GM23338 (cell line): ENCODE data around the gene ZSCAN21. TPM values are rescaled to one million over a fixed set of nuclear protein-coding genes. Genes with fewer than 3 reads are reported as not detected.

Source experiments
- ATAC-seq: fragments of 200-7000 bp; cut with Tn5 transposase; 3 replicates; pipeline ENCODE4 v1.9.1; 2020
- DNase-seq: peaks from one replicate; pipeline ENCODE4 v3.0.0-alpha.2; 2015; ENCODE audit warnings: low spot score
- H2AFZ ChIP-seq: fragments of 200-600 bp; sonication (generic); 2 replicates; pipeline ENCODE4 v1.8.0; 2016; ENCODE audit warnings: antibody characterized with exemption, mild to moderate bottlenecking, moderate library complexity
- H3F3A ChIP-seq: fragments of 200-600 bp; sonication (generic); replicated peaks from 2 replicates; pipeline ENCODE4 v1.8.0; 2017; ENCODE audit warnings: antibody characterized with exemption, mixed run types, low read depth
- H3K27ac ChIP-seq: fragments of 200-600 bp; sonication (generic); 2 replicates; pipeline ENCODE4 v1.6.1; 2016; ENCODE audit warnings: low read depth
- H3K27me3 ChIP-seq: fragments of 200-600 bp; sonication (generic); 2 replicates; pipeline ENCODE4 v1.8.0; 2016; ENCODE audit warnings: mild to moderate bottlenecking, mixed run types, moderate library complexity; ENCODE audit not compliant: insufficient read depth
- H3K36me3 ChIP-seq: fragments of 200-600 bp; sonication (generic); 2 replicates; pipeline ENCODE4 v1.8.0; 2016; ENCODE audit warnings: mild to moderate bottlenecking; ENCODE audit not compliant: insufficient read depth
- H3K4me1 ChIP-seq: fragments of 200-600 bp; sonication (generic); 2 replicates; pipeline ENCODE4 v1.8.0; 2016; ENCODE audit warnings: mild to moderate bottlenecking, moderate library complexity; ENCODE audit not compliant: insufficient read depth
- H3K4me2 ChIP-seq: fragments of 200-600 bp; sonication (generic); 2 replicates; pipeline ENCODE4 v1.7.1; 2017; ENCODE audit warnings: mixed run types
- H3K4me3 ChIP-seq: fragments of 200-600 bp; sonication (generic); 2 replicates; pipeline ENCODE4 v1.6.1; 2016; ENCODE audit warnings: mixed run types
- H3K79me2 ChIP-seq: fragments of 200-600 bp; sonication (generic); replicated peaks from 2 replicates; pipeline ENCODE4 v1.8.0; 2017; ENCODE audit warnings: mild to moderate bottlenecking; ENCODE audit not compliant: insufficient read depth
- H3K9me2 ChIP-seq: fragments of 200-600 bp; sonication (generic); 2 replicates; pipeline ENCODE4 v1.8.0; 2017; ENCODE audit not compliant: insufficient read depth
- H4K20me1 ChIP-seq: fragments of 200-600 bp; sonication (generic); replicated peaks from 2 replicates; pipeline ENCODE4 v1.8.0; 2017; ENCODE audit warnings: mild to moderate bottlenecking; ENCODE audit not compliant: insufficient read depth
- H3K27ac Mint-ChIP-seq: 2 replicates; pipeline ENCODE4 v1.8.0; 2020; ENCODE audit warnings: inconsistent platforms, mild to moderate bottlenecking, moderate library complexity, mixed read lengths
- H3K27me3 Mint-ChIP-seq: 3 replicates; pipeline ENCODE4 v1.8.0; 2022; ENCODE audit warnings: low read depth, mild to moderate bottlenecking, moderate library complexity, mixed read lengths, inconsistent platforms; ENCODE audit not compliant: insufficient read depth, poor library complexity
- H3K36me3 Mint-ChIP-seq: 3 replicates; pipeline ENCODE4 v1.8.0; 2021; ENCODE audit warnings: low read depth, mild to moderate bottlenecking, inconsistent platforms, moderate library complexity, mixed read lengths
- H3K4me1 Mint-ChIP-seq: 3 replicates; pipeline ENCODE4 v1.8.0; 2020; ENCODE audit warnings: mild to moderate bottlenecking, inconsistent platforms, mixed read lengths
- H3K4me3 Mint-ChIP-seq: 3 replicates; pipeline ENCODE4 v1.8.0; 2021; ENCODE audit warnings: moderate library complexity, mild to moderate bottlenecking, inconsistent platforms, mixed read lengths
- H3K9me3 Mint-ChIP-seq: 3 replicates; pipeline ENCODE4 v1.8.0; 2020; ENCODE audit warnings: moderate library complexity, mild to moderate bottlenecking, inconsistent platforms, mixed read lengths
- EZH2 ChIP-seq: fragments of 200-600 bp; sonication (generic); IDR thresholded peaks from one replicate; pipeline ENCODE4 v1.8.0; 2017; ENCODE audit warnings: antibody characterized with exemption, mild to moderate bottlenecking, low read depth; ENCODE audit not compliant: unreplicated experiment
- EZH2phosphoT487 ChIP-seq: fragments of 200-600 bp; sonication (generic); IDR thresholded peaks from one replicate; pipeline ENCODE4 v1.8.1; 2018; ENCODE audit warnings: antibody characterized with exemption; ENCODE audit not compliant: unreplicated experiment
- JUNB ChIP-seq: IDR thresholded peaks from one replicate; pipeline ENCODE4 v1.6.1; 2016; ENCODE audit warnings: antibody characterized with exemption; ENCODE audit not compliant: unreplicated experiment
- POLR2AphosphoS5 ChIP-seq: IDR thresholded peaks from 2 replicates; pipeline ENCODE4 v1.6.1; 2016; ENCODE audit warnings: antibody characterized with exemption, low read depth
- ZNF331 ChIP-seq: fragments of 250-450 bp; sonication (Bioruptor Pico); IDR thresholded peaks from 2 replicates; pipeline ENCODE4 v1.5.0; 2020; ENCODE audit warnings: low read depth, mild to moderate bottlenecking, moderate library complexity
- ZNF462 ChIP-seq: fragments of 250-450 bp; sonication (Bioruptor Pico); IDR thresholded peaks from 2 replicates; pipeline ENCODE4 v1.5.0; 2020; ENCODE audit warnings: mild to moderate bottlenecking, moderate library complexity
- polyA plus RNA-seq: library from polyadenylated mRNA; unstranded; fragments of >200 nt; fragmentation: Nextera tagmentation; extraction: Ambion mirVana; gene quantifications from 2 replicates; pipeline ENCODE4 v1.2.1, GENCODE V29; 2016
- total RNA-seq: library from RNA; depleted of rRNA; stranded (reverse); fragments of >200 nt; shearing (Covaris generic); gene quantifications from 2 replicates; pipeline ENCODE4 v1.2.3, GENCODE V29; 2014
- TF ChIP-seq, protein P1 (sequence below): IDR thresholded peaks from 2 replicates; pipeline ENCODE4 v1.6.1; 2016; ENCODE audit warnings: antibody characterized with exemption

ZSCAN21 gene
- total and polyA plus RNA-seq, 2 experiments from 2014 or later = 15.7 to 21.8 TPM

GRCh38 chr7:100085515-100085914 lies 35.9 kb downstream of the ZSCAN21 start (continued):
- TF ChIP-seq ZNF462 (CRISPR knock-in tag) (no peak), ZNF331 (CRISPR knock-in tag) (no peak), EZH2 (no peak), JUNB (no peak)

- DNase-seq (no peak), ATAC-seq (no peak)
- H3K36me3 ChIP-seq = peaks cover 3% of the 10 kb centered on the region
- H3K4me2 ChIP-seq = no peak overlapping the region
- peaks cover 14% of the 10 kb centered on the region for H3K4me1 ChIP-seq
- no peak overlapping the region for H3K27ac ChIP-seq
- H3K79me2 ChIP-seq = peaks cover 8% of the 10 kb centered on the region
- H4K20me1 ChIP-seq = peaks cover 11% of the 10 kb centered on the region; the same call in 1 of the 2 replicates
- Mint-ChIP-seq H3K27me3 (peaks cover 22% of the 10 kb centered on the region), H3K36me3 (peaks cover 21% of the 10 kb centered on the region), H3K9me3 (no peaks in the 10 kb centered on the region), H3K4me3 (peak overlapping the region; percentile 13; the same call in 1 of the 3 replicates), H3K27ac (no peak overlapping the region), H3K4me1 (peaks cover 26% of the 10 kb centered on the region)
- no peak overlapping the region for H3K4me3 ChIP-seq
- peaks cover 38% of the 10 kb centered on the region for H3F3A ChIP-seq
- H3K27me3 ChIP-seq = no peaks in the 10 kb centered on the region
- peak overlapping the region; percentile 6; the same call in 1 of the 2 replicates for H2AFZ ChIP-seq
- no peaks in the 10 kb centered on the region for H3K9me2 ChIP-seq
- no peak for TF ChIP-seq ZNF462 (CRISPR knock-in tag)
- TF ChIP-seq EZH2phosphoT487 = no peak
- no peak for TF ChIP-seq POLR2AphosphoS5
- no peak for TF ChIP-seq ZNF331 (CRISPR knock-in tag)
- TF ChIP-seq, protein P1, sequence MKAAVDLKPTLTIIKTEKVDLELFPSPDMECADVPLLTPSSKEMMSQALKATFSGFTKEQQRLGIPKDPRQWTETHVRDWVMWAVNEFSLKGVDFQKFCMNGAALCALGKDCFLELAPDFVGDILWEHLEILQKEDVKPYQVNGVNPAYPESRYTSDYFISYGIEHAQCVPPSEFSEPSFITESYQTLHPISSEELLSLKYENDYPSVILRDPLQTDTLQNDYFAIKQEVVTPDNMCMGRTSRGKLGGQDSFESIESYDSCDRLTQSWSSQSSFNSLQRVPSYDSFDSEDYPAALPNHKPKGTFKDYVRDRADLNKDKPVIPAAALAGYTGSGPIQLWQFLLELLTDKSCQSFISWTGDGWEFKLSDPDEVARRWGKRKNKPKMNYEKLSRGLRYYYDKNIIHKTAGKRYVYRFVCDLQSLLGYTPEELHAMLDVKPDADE = no peak
Observed at GRCh38 chr7:100087055-100087750, 37.6 kb downstream of the ZSCAN21 start.
